H1 (cell line): Measurements from ENCODE around the gene CYP51A1. TPM values are rescaled to one million over a fixed set of nuclear protein-coding genes. Genes with fewer than 3 reads are reported as not detected.

Experiments
- BACH1 ChIP-seq: IDR thresholded peaks from 2 replicates; pipeline ENCODE4 v1.6.1; 2012; ENCODE audit warnings: low read length, improper control_type of control experiment
- CHD7 ChIP-seq: fragments of 300-600 bp; sonication (generic); IDR thresholded peaks from 2 replicates; pipeline ENCODE4 v1.7.1; 2012; ENCODE audit warnings: low read length, moderate library complexity, mild to moderate bottlenecking, inconsistent platforms; ENCODE audit not compliant: insufficient replicate concordance
- CREB1 ChIP-seq: IDR thresholded peaks from 2 replicates; pipeline ENCODE4 v1.6.1; 2012; ENCODE audit warnings: inconsistent platforms
- HDAC2 ChIP-seq, 2 experiments: fragments of 300-600 bp in 1 of 2; sonication (generic) in 1 of 2; IDR thresholded peaks; 2 replicates each; pipeline ENCODE4 v1.6.1; 2011 to 2012; ENCODE audit warnings: low read depth in 2 of 2, low read length in 2 of 2, mild to moderate bottlenecking in 2 of 2, moderate library complexity in 2 of 2, borderline replicate concordance in 1 of 2, inconsistent platforms in 1 of 2
- KDM4A ChIP-seq: IDR thresholded peaks from one replicate; pipeline ENCODE4 v1.7.1; 2012; ENCODE audit warnings: low read depth, mild to moderate bottlenecking, moderate library complexity, low read length, inconsistent platforms; ENCODE audit not compliant: severe bottlenecking
- YY1 ChIP-seq: IDR thresholded peaks from 2 replicates; pipeline ENCODE4 v1.6.1; 2011; ENCODE audit warnings: low read depth, mild to moderate bottlenecking, low read length
- polyA plus RNA-seq, 7 experiments: library from polyadenylated mRNA; depleted of rRNA in 3 of 7; stranded (reverse) in 5 of 7; unstranded in 2 of 7; fragments of >200 nt in 5 of 7; fragments of 200-250 nt in 2 of 7; gene quantifications; 1 replicate in 5 of 7; 2 replicates in 1 of 7; 4 replicates in 1 of 7; pipeline versions ENCODE4 v1.2.1 to v1.2.3, GENCODE V29; 2011 to 2013; ENCODE audit warnings: missing spikeins in 2 of 7, mixed read lengths in 2 of 7
- total RNA-seq: library from RNA; stranded (reverse); fragmentation: NEBNext Ultra II Directional; extraction: Animal tissue kit (Norgen Biotek cat#: 25700); gene quantifications from 2 replicates; pipeline ENCODE4 v1.2.1, GENCODE V29; 2021
- TF ChIP-seq, protein P1 (sequence below), 3 experiments: IDR thresholded peaks; 1 replicate in 2 of 3; 2 replicates in 1 of 3; pipeline versions ENCODE4 v1.5.1 to v1.6.1; 2011; ENCODE audit warnings: low read length in 3 of 3, mild to moderate bottlenecking in 3 of 3, inconsistent platforms in 2 of 3, low read depth in 1 of 3, moderate library complexity in 1 of 3; ENCODE audit not compliant: insufficient read depth in 1 of 3; ENCODE audit errors: control extremely low read depth in 1 of 3

CYP51A1 gene
- total and polyA plus RNA-seq, 2 of the 8 experiments (the other 6 are each of a cell fraction or from before 2014, with no cell fraction given) = 9.8 to 111 TPM

GRCh38 chr7:92133737-92134270 lies 473 bp downstream of the CYP51A1 start (continued):
- peak in 1 of 2 experiments; percentile 75; a peak in 1 of 4 replicates for TF ChIP-seq HDAC2 (IDR thresholded peaks at IDR 0.05; ENCODE audit: borderline replicate concordance in 1 of 2, low read depth in 2 of 2, low read length in 2 of 2)
- no peak for TF ChIP-seq CHD7
- peak; percentile 74; the same call in 1 of the 2 replicates for TF ChIP-seq YY1
- no peak for TF ChIP-seq CREB1
- TF ChIP-seq, protein P1, sequence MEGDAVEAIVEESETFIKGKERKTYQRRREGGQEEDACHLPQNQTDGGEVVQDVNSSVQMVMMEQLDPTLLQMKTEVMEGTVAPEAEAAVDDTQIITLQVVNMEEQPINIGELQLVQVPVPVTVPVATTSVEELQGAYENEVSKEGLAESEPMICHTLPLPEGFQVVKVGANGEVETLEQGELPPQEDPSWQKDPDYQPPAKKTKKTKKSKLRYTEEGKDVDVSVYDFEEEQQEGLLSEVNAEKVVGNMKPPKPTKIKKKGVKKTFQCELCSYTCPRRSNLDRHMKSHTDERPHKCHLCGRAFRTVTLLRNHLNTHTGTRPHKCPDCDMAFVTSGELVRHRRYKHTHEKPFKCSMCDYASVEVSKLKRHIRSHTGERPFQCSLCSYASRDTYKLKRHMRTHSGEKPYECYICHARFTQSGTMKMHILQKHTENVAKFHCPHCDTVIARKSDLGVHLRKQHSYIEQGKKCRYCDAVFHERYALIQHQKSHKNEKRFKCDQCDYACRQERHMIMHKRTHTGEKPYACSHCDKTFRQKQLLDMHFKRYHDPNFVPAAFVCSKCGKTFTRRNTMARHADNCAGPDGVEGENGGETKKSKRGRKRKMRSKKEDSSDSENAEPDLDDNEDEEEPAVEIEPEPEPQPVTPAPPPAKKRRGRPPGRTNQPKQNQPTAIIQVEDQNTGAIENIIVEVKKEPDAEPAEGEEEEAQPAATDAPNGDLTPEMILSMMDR (IDR thresholded peaks at IDR 0.05; ENCODE audit: control extremely low read depth in 1 of 3, insufficient read depth in 1 of 3, low read depth in 1 of 3, low read length in 3 of 3) = peak; percentile 84 to 93 (median 84)
- TF ChIP-seq BACH1 = 0 out of 2 replicates have a peak, but pooled peaks have one; percentile 48
- TF ChIP-seq KDM4A = peak; percentile 54
